Activated CD8-positive, alpha-beta memory T cell treated with anti-CD3 and anti-CD28 coated beads, Interleukin-2, amount 50 U/mL, for 1 hour (primary cell): ENCODE measurements around the gene HSPH1.
A peak's percentile ranks its signal among the peaks of the same experiment; 100 is the strongest.
"Not testable (repeated sequence)": the region's sequence is repeated elsewhere in the genome, so short reads cannot be mapped to it uniquely, and the experiment has no call there.

Source experiments
- DNase-seq: peaks from one replicate; pipeline ENCODE4 v3.0.0-alpha.2; 2020; ENCODE audit errors: extremely low read depth

Gene HSPH1

GRCh38 chr13:31177813-31178495 lies 16.2 kb upstream of the HSPH1 start:
- DNase-seq, result not testable (repeated sequence)

- DNase-seq, result no peak
Measured at GRCh38 chr13:31175847-31176532, 14.3 kb upstream of the HSPH1 start.

GRCh38 chr13:31174018-31174417 lies 12.3 kb upstream of the HSPH1 start:
- DNase-seq, result no peak

GRCh38 chr13:31172535-31172934 lies 10.8 kb upstream of the HSPH1 start:
- DNase-seq, result no peak

GRCh38 chr13:31172001-31172400 lies 10.3 kb upstream of the HSPH1 start:
- DNase-seq, result no peak

- DNase-seq, result no peak
Measured at GRCh38 chr13:31168736-31169135, 7.0 kb upstream of the HSPH1 start.

- no peak for DNase-seq
Measured at GRCh38 chr13:31168166-31168565, 6.5 kb upstream of the HSPH1 start.

- no peak for DNase-seq
Measured at GRCh38 chr13:31167490-31167889, 5.8 kb upstream of the HSPH1 start.

- DNase-seq, result no peak
Measured at GRCh38 chr13:31166591-31166990, 4.9 kb upstream of the HSPH1 start.

GRCh38 chr13:31162151-31163008 lies 676 bp upstream of the HSPH1 start:
- DNase-seq, result peak; percentile 97

GRCh38 chr13:31160857-31161556 lies 697 bp downstream of the HSPH1 start:
- no peak for DNase-seq

- DNase-seq, result no peak
Measured at GRCh38 chr13:31159306-31159705, 2.4 kb downstream of the HSPH1 start.

GRCh38 chr13:31154939-31155338 lies 6.8 kb downstream of the HSPH1 start:
- no peak for DNase-seq

- no peak for DNase-seq
Measured at GRCh38 chr13:31151837-31152236, 9.9 kb downstream of the HSPH1 start.

- no peak for DNase-seq
Measured at GRCh38 chr13:31150315-31150985, 11.3 kb downstream of the HSPH1 start.

GRCh38 chr13:31149604-31150003 lies 12.1 kb downstream of the HSPH1 start:
- no peak for DNase-seq

GRCh38 chr13:31145417-31145816 lies 16.3 kb downstream of the HSPH1 start:
- no peak for DNase-seq

- DNase-seq, result no peak
Measured at GRCh38 chr13:31138515-31138914, 23.2 kb downstream of the HSPH1 start.

- DNase-seq, result no peak
Measured at GRCh38 chr13:31136724-31137123, 25.0 kb downstream of the HSPH1 start.

GRCh38 chr13:31134039-31134711 lies 27.5 kb downstream of the HSPH1 start:
- no peak for DNase-seq

- DNase-seq, result no peak
Measured at GRCh38 chr13:31133621-31134020, 28.1 kb downstream of the HSPH1 start.
